HFF-Myc (cell line): Measurements from ENCODE around the gene OGFOD2.
"Not testable (repeated sequence)": the region's sequence is repeated elsewhere in the genome, so short reads cannot be mapped to it uniquely, and the experiment has no call there.

Experiments
- DNase-seq: peaks from one replicate; pipeline ENCODE4 v3.0.0-alpha.2; 2011; ENCODE audit warnings: low read depth; ENCODE audit errors: extremely low read depth
- H3K4me3 ChIP-seq: replicated peaks from 2 replicates; pipeline ENCODE4 v1.5.1; 2011; ENCODE audit warnings: low read depth, mild to moderate bottlenecking, control low read depth, low read length
- CTCF ChIP-seq: IDR thresholded peaks from 2 replicates; pipeline ENCODE4 v1.5.1; 2012; ENCODE audit warnings: mild to moderate bottlenecking, low read depth, low read length, control low read depth; ENCODE audit errors: missing control alignments

The OGFOD2 gene

GRCh38 chr12:122934722-122935121 lies 40.3 kb upstream of the OGFOD2 start:
- H3K4me3 ChIP-seq = no peak overlapping the region
- no peak for DNase-seq

GRCh38 chr12:122935318-122935717 lies 39.7 kb upstream of the OGFOD2 start:
- no peak for TF ChIP-seq CTCF
- H3K4me3 ChIP-seq = no peak overlapping the region
- DNase-seq = no peak

More at GRCh38 chr12:122934722-122935121, 40.3 kb upstream of the OGFOD2 start:
- no peak for TF ChIP-seq CTCF

DNA sequence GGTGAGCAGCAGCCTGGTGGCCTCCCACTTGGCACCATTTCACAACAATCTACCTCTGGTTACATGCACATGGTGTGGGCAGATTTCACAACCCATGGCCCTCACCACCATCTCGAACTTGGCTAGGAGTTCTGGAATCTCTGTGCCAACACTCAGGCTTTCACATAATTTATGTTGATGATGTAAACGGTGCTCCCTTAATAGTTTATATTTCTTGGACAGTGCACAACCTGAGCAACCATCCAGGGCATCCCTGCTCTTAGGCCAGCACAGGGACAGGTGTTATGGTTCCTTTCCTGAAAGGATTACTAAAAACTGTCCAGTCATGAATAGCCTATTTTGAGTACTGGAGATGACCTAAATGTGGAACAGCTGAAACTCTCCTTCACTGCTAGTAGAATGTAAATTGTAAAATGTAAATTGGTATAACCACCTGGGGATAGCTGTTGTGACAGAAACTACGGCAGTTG lies 37.4 kb upstream of the OGFOD2 start:
- no peak for TF ChIP-seq CTCF
- no peak overlapping the region for H3K4me3 ChIP-seq
- DNase-seq = no peak

GRCh38 chr12:122939125-122939524 lies 35.9 kb upstream of the OGFOD2 start:
- no peak for TF ChIP-seq CTCF
- no peak overlapping the region for H3K4me3 ChIP-seq
- DNase-seq = no peak

- DNase-seq, H3K4me3 ChIP-seq: not testable (repeated sequence)
Observed at GRCh38 chr12:122941351-122941750, 33.7 kb upstream of the OGFOD2 start.

DNA sequence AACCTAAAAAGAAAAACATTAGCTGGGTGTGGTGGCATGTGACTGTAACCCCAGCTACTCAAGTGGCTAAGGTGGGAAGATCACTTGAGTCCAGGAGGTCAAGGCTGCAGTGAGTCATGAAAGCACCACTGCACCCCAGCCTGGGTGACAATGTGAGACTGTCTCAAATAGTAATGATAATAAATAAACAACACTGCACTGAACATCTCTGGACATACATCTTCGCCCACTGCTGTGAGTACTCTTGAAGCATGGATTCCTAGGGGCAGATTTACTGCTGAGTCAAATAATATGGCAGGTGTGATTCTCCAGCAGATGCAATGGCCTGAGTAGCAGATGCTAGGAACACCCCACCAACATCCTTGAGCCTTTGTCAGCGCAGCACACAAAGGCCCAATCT lies 32.4 kb upstream of the OGFOD2 start:
- no peak for TF ChIP-seq CTCF
- H3K4me3 ChIP-seq = no peak overlapping the region
- no peak for DNase-seq

DNA sequence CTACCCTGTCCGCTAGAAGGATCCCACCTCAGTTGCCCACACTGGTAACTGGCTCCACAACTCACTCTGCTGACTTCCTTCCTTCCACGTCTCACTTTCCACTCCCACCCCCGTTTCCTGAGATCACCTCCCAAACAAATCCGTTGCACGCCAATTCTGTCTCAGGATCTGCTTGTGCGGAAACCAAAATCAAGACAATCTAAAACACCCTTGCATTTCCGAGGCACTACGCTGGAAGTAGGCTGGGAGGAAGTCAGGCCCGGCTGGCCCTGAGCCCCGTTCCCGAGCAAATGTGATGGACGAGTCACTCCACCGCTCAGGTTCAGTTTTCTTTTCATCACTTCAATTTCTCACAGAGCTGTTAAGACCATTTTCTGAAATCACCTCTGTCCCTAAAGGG lies 31.8 kb upstream of the OGFOD2 start:
- no peak for TF ChIP-seq CTCF
- H3K4me3 ChIP-seq = no peak overlapping the region
- DNase-seq = no peak
